ENCODE data around the gene ZNF142.

ZNF142 gene

GRCh38 chr2:218655751-218656150 is 3.7 kb downstream of the ZNF142 start:
- no peak for DNase-seq (ENCODE audit: low spot score)

GRCh38 chr2:218648787-218649100 is 10.7 kb downstream of the ZNF142 start:
- DNase-seq (ENCODE audit: low spot score): no peak

GRCh38 chr2:218648088-218648786 is 11.2 kb downstream of the ZNF142 start:
- peak; percentile 56 for DNase-seq (ENCODE audit: low spot score)

GRCh38 chr2:218645126-218645525 is 14.3 kb downstream of the ZNF142 start:
- no peak for DNase-seq (ENCODE audit: low spot score)

GRCh38 chr2:218644721-218645120 is 14.7 kb downstream of the ZNF142 start:
- DNase-seq (ENCODE audit: low spot score): no peak

- DNase-seq (ENCODE audit: low spot score): no peak
Measured at GRCh38 chr2:218643751-218644310, 15.6 kb downstream of the ZNF142 start.

- no peak for DNase-seq (ENCODE audit: low spot score)
Measured at GRCh38 chr2:218642786-218643185, 16.6 kb downstream of the ZNF142 start.

- DNase-seq (ENCODE audit: low spot score): no peak
Measured at GRCh38 chr2:218642121-218642656, 17.2 kb downstream of the ZNF142 start.

GRCh38 chr2:218638372-218638771 is 21.1 kb downstream of the ZNF142 start:
- DNase-seq (ENCODE audit: low spot score): no peak

GRCh38 chr2:218635719-218636118 is 23.7 kb downstream of the ZNF142 start:
- no peak for DNase-seq (ENCODE audit: low spot score)

GRCh38 chr2:218631837-218632236 is 27.6 kb downstream of the ZNF142 start:
- no peak for DNase-seq (ENCODE audit: low spot score)

- DNase-seq (ENCODE audit: low spot score): no peak
Measured at GRCh38 chr2:218627939-218628338, 31.5 kb downstream of the ZNF142 start.

- no peak for DNase-seq (ENCODE audit: low spot score)
Measured at GRCh38 chr2:218626369-218626768, 33.1 kb downstream of the ZNF142 start.

- no peak for DNase-seq (ENCODE audit: low spot score)
Measured at GRCh38 chr2:218623366-218623705, 36.1 kb downstream of the ZNF142 start.

GRCh38 chr2:218622606-218623365 is 36.6 kb downstream of the ZNF142 start:
- peak; percentile 13 for DNase-seq (ENCODE audit: low spot score)

- DNase-seq (ENCODE audit: low spot score): no peak
Measured at GRCh38 chr2:218621007-218621406, 38.4 kb downstream of the ZNF142 start.

GRCh38 chr2:218618102-218618860 is 41.1 kb downstream of the ZNF142 start:
- no peak for DNase-seq (ENCODE audit: low spot score)

GRCh38 chr2:218615868-218616315 is 43.5 kb downstream of the ZNF142 start:
- no peak for DNase-seq (ENCODE audit: low spot score)

- DNase-seq (ENCODE audit: low spot score): peak; percentile 3
Measured at GRCh38 chr2:218607436-218608115, 51.8 kb downstream of the ZNF142 start, which contains the start of gene PLCD4. Gene PLCD4, plus strand, starts transcription at chr2:218607899. Its CDS starts 7,841 bp downstream, at chr2:218615740.

GRCh38 chr2:218605432-218605831 is 54.0 kb downstream of the ZNF142 start:
- DNase-seq (ENCODE audit: low spot score): peak; percentile 34

All from pons (tissue), 1 donor.